ENCODE measurements around the gene PCCA. TPM values are rescaled to one million over a fixed set of nuclear protein-coding genes. Genes with fewer than 3 reads are reported as not detected.

Gene PCCA
- total RNA-seq, 1 donor from 2014 or later = 15.3 TPM

DNA sequence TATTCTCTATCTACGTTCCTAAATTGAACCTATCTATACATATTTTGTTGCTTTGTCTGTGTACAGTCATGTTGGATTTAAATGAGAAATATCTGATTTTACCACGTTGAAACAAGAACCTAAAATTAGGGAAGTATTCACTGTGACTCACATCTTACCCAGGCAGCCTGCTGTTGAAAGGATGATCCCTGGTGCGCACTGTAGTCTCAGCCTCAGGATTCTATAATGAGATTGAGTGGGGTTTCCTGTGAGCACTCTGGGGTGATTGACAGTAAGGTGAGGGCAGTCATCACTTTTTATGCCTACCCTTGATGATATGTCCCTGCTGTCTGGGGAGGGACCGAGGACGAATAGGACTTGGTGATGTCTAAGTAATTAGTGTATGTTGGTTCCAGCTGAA, 35.4 kb downstream of the PCCA start:
- TF ChIP-seq, protein P1, sequence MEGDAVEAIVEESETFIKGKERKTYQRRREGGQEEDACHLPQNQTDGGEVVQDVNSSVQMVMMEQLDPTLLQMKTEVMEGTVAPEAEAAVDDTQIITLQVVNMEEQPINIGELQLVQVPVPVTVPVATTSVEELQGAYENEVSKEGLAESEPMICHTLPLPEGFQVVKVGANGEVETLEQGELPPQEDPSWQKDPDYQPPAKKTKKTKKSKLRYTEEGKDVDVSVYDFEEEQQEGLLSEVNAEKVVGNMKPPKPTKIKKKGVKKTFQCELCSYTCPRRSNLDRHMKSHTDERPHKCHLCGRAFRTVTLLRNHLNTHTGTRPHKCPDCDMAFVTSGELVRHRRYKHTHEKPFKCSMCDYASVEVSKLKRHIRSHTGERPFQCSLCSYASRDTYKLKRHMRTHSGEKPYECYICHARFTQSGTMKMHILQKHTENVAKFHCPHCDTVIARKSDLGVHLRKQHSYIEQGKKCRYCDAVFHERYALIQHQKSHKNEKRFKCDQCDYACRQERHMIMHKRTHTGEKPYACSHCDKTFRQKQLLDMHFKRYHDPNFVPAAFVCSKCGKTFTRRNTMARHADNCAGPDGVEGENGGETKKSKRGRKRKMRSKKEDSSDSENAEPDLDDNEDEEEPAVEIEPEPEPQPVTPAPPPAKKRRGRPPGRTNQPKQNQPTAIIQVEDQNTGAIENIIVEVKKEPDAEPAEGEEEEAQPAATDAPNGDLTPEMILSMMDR (IDR thresholded peaks at IDR 0.05) = no peak
- peaks cover 10% of the 10 kb centered on the region for H3K9me3 Mint-ChIP-seq
- no peak overlapping the region for H3K4me3 Mint-ChIP-seq
- H3K4me1 Mint-ChIP-seq = peaks cover 16% of the 10 kb centered on the region
- H3K27me3 Mint-ChIP-seq = no peaks in the 10 kb centered on the region
- ChIA-PET CTCF (no interaction called here), POLR2A (no interaction called here)
- H3K27ac Mint-ChIP-seq = no peak overlapping the region
- DNase-seq (no peak), ATAC-seq (ENCODE audit: low read depth) (peak; percentile 40)
- intact Hi-C loops (cut with micrococcal nuclease) = no loop called here
- H3K36me3 Mint-ChIP-seq (ENCODE audit: low read depth) = peaks cover 22% of the 10 kb centered on the region

DNA sequence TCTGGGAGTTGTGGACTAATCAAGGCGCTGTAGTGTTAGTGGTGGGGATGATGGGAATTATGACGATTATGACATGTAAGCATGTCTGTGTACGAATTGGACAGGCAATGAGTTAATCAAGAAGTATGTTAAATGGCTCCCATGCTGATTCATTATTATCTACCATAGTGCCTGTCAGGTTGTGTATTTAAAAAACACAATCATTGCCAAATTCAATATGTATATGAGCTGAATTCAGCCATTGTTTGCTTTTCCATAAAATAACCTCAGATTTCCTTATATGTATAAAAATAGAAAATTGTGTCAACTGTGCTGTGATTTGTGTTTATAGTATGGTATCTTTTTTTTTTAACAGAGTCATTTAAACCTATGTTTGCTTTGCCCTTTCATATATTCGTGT, 37.1 kb downstream of the PCCA start:
- peaks cover 29% of the 10 kb centered on the region for H3K4me1 Mint-ChIP-seq
- TF ChIP-seq, protein P1 (IDR thresholded peaks at IDR 0.05) = no peak
- peaks cover 13% of the 10 kb centered on the region for H3K36me3 Mint-ChIP-seq (ENCODE audit: low read depth)
- ATAC-seq (ENCODE audit: low read depth) (no peak), DNase-seq (no peak)
- intact Hi-C loops (cut with micrococcal nuclease) = no loop called here
- ChIA-PET POLR2A (no interaction called here), CTCF (no interaction called here)
- H3K27me3 Mint-ChIP-seq = no peaks in the 10 kb centered on the region
- H3K4me3 Mint-ChIP-seq = no peak overlapping the region
- peaks cover 10% of the 10 kb centered on the region for H3K9me3 Mint-ChIP-seq
- no peak overlapping the region for H3K27ac Mint-ChIP-seq

DNA sequence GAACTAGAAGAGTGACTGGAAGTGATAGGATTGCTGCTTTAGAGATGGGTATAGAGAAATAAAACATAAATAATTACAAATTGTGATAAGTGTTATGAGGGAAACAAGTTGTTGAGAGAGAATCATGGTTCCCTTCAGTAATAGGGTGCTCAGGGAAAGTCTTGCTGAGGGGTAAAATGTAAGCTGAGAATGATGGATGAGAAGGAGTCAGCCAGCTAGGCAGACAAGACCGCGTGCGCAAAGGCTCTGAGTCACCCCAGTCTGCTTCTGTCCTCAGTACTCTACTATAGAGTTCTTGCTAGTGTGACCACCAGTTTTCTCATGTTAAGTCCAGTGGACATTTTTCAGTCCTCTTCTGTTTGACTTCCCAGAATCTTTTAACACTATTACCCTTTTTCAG, 39.5 kb downstream of the PCCA start:
- Mint-ChIP-seq H3K27ac (no peak overlapping the region), H3K4me3 (no peak overlapping the region), H3K36me3 (ENCODE audit: low read depth) (peaks cover 5% of the 10 kb centered on the region), H3K4me1 (peaks cover 29% of the 10 kb centered on the region), H3K9me3 (no peaks in the 10 kb centered on the region), H3K27me3 (no peaks in the 10 kb centered on the region)
- TF ChIP-seq, protein P1 (IDR thresholded peaks at IDR 0.05) = no peak
- CTCF ChIA-PET = no interaction called here
- no peak for DNase-seq
- POLR2A ChIA-PET = no interaction called here
- no peak for ATAC-seq (ENCODE audit: low read depth)
- intact Hi-C loops (cut with micrococcal nuclease) = no loop called here

DNA sequence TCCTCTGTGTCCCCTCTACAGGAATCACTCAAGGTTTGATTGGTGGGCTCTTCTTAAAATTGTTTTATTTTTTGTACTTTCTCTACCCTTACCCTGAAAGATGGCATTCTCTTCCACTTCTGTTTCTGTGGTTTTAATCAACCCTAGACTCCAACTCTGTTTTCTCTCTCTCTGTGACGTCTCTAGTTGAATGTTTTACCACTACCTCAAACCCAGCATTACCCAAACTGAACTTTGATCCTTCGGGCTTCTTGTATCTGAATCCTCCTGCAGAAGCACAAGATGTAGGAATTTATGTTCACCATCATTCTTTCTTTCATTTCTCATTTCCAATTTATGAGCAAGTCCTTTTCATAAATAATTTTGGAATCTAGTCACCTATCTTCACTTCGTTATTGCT, 39.9 kb downstream of the PCCA start:
- H3K27ac Mint-ChIP-seq = no peak overlapping the region
- CTCF ChIA-PET = no interaction called here
- H3K4me3 Mint-ChIP-seq = no peak overlapping the region
- intact Hi-C loops (cut with micrococcal nuclease) = no loop called here
- no peaks in the 10 kb centered on the region for H3K27me3 Mint-ChIP-seq
- ATAC-seq (ENCODE audit: low read depth) (no peak), DNase-seq (no peak)
- H3K9me3 Mint-ChIP-seq = no peaks in the 10 kb centered on the region
- POLR2A ChIA-PET = no interaction called here
- H3K36me3 Mint-ChIP-seq (ENCODE audit: low read depth) = peaks cover 3% of the 10 kb centered on the region
- peaks cover 29% of the 10 kb centered on the region for H3K4me1 Mint-ChIP-seq
- TF ChIP-seq, protein P1 (IDR thresholded peaks at IDR 0.05) = no peak

DNA sequence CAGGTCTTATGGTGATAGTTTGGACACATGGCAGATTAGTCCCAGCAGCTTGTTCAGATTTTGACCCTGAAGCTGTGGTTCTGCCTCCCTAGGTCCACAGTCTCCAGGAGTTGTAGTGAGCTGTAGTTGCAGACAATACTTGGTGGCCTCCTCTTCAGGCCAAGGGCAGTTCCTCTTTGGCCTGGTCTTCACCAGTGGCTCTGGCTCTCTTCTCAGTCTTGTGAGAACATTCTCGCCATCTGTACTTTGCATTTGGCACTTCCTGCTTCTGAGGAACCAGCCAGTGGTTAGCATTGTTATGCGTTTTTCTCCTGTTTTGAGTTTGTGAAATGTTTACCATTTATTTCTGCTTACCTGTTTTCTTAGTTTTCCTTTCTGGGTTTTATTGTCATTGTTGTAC, 40.7 kb downstream of the PCCA start:
- Mint-ChIP-seq H3K27ac (peak overlapping the region; percentile 51), H3K36me3 (ENCODE audit: low read depth) (peaks cover 3% of the 10 kb centered on the region), H3K27me3 (no peaks in the 10 kb centered on the region), H3K4me1 (peaks cover 25% of the 10 kb centered on the region), H3K4me3 (peak overlapping the region; percentile 32), H3K9me3 (no peaks in the 10 kb centered on the region)
- CTCF ChIA-PET = no interaction called here
- intact Hi-C loops (cut with micrococcal nuclease) = no loop called here
- POLR2A ChIA-PET = interaction anchor here (0.6 kb wide), 1 partner anchor 45 kb away, joined by 3 read pairs; no protein-coding TSS in a partner anchor
- ATAC-seq (ENCODE audit: low read depth) = peak; percentile 45
- TF ChIP-seq, protein P1 (IDR thresholded peaks at IDR 0.05) = no peak
- no peak for DNase-seq
